HG02642 (cell line): ENCODE data around the gene CFAP100.
A peak's percentile ranks its signal among the peaks of the same experiment; 100 is the strongest.

Experiments
- ATAC-seq: cut with Tn5 transposase; IDR thresholded peaks from one replicate; pipeline ENCODE4 v1.9.1; 2021; ENCODE audit warnings: mild to moderate bottlenecking; ENCODE audit not compliant: unreplicated experiment, poor library complexity

CFAP100 gene

GRCh38 chr3:126373682-126374601, 20.8 kb upstream of the CFAP100 start:
- ATAC-seq: no peak

- no peak for ATAC-seq
These were observed 18.8 kb upstream of the CFAP100 start for GRCh38 chr3:126375835-126376331.

GRCh38 chr3:126376444-126376843, 18.3 kb upstream of the CFAP100 start:
- ATAC-seq: no peak

GRCh38 chr3:126377211-126377610, 17.5 kb upstream of the CFAP100 start:
- no peak for ATAC-seq

- ATAC-seq: no peak
These were observed 16.4 kb upstream of the CFAP100 start for GRCh38 chr3:126378341-126378751.

DNA sequence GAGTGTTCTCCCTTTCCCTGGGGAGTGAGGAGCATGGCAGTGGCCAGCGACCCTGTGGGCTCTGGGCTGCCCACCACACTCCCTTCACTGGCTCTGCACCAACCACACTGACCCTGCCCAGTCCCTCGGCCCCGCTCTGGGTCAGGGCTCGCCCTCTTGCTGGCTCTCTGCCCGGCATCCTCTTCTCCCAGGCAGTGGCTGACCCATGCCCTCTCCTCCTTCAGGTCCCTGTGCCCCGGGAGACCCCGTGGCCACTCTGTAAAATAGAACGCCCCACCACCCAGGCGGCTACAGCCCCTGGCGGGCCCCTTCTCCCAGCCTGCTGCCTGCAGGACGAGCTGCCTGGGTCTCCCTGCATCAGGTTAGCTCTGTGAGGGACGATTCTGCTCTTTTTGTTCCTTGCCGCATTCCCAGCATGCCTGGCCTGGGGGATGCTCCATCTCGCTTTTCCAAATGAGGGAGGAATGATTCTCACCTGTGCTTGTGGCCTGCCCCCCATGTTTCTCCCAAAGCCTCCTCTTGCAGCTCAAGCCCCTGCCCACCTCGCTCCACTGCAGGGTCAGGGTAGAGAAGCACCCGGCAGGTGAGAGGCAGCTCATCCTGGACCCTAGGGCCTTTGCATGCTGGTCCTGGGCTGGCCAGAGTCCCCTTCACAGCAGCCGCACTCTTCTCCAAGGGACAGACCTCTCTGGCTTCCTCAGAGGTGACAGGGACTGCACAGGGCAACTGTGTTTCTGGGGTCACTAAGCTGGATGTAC, 14.5 kb upstream of the CFAP100 start:
- no peak for ATAC-seq

GRCh38 chr3:126381966-126382365, 12.7 kb upstream of the CFAP100 start:
- no peak for ATAC-seq

- peak; percentile 77 for ATAC-seq
These were observed 5.5 kb upstream of the CFAP100 start for GRCh38 chr3:126389112-126389793.

- ATAC-seq: no peak
These were observed 4.9 kb upstream of the CFAP100 start for GRCh38 chr3:126389794-126390146.

DNA sequence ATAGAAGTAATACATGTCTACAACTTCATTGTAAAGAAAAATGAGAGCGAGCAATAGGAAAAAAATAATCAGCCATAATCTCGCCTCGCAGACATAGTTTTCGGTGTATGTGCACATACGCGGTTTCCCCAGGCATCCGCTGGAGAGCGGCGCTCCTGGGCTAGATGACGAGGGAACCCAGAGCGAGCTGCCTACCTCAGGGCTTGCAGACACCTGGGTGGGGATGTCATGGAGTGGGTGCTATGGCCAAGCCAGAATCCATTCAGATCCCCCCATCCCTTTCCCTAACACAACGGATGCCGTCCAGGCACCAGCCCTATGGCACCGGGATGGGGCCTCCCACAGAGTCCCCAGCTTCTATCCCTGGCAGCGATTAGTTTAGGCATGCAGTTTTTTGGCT, 4.5 kb upstream of the CFAP100 start:
- ATAC-seq: no peak

DNA sequence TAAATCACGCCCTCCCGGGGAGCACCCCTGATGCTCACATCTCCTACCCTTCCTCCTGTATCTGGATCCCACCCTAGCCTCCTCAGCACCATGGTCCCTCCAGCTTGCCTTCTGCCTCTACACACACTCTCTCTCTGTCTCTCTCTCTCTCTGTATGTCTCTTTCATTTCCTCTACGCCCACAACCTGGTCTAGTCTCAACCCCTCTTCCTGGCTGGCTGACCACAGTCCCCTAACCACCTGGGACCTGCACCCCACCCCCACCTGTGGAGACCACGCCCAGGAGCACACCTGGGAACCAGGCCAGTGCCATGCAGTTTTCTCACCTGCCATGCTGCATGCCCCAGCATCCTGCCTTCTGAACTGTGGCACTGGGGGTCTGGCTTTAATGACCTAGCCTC, 4.0 kb upstream of the CFAP100 start:
- ATAC-seq: no peak

GRCh38 chr3:126391631-126392030, 3.1 kb upstream of the CFAP100 start:
- no peak for ATAC-seq

GRCh38 chr3:126392246-126392645, 2.5 kb upstream of the CFAP100 start:
- ATAC-seq: no peak

DNA sequence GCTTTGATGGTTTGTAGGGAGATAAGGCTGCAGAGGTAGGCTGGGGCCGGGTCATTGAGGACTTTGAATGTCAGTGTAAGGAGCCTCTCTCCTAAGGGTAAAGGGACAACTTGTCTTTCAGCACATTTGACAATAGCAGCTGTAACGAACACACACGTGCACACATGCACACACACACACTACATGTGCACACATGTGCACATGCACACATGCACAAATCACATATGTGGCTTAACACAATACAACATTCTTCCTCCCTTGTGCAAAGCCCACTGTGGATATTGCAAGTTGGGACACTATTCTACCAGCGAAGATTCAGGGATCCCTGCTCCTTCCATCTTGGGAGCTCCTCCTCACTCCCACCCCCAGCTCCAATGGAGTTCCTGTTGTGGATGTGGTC, 1.1 kb upstream of the CFAP100 start:
- no peak for ATAC-seq

- no peak for ATAC-seq
These were observed 240 bp downstream of the CFAP100 start for GRCh38 chr3:126394977-126395321.

GRCh38 chr3:126395846-126396513, 1.3 kb downstream of the CFAP100 start:
- no peak for ATAC-seq

GRCh38 chr3:126396536-126396935, 1.8 kb downstream of the CFAP100 start:
- no peak for ATAC-seq

DNA sequence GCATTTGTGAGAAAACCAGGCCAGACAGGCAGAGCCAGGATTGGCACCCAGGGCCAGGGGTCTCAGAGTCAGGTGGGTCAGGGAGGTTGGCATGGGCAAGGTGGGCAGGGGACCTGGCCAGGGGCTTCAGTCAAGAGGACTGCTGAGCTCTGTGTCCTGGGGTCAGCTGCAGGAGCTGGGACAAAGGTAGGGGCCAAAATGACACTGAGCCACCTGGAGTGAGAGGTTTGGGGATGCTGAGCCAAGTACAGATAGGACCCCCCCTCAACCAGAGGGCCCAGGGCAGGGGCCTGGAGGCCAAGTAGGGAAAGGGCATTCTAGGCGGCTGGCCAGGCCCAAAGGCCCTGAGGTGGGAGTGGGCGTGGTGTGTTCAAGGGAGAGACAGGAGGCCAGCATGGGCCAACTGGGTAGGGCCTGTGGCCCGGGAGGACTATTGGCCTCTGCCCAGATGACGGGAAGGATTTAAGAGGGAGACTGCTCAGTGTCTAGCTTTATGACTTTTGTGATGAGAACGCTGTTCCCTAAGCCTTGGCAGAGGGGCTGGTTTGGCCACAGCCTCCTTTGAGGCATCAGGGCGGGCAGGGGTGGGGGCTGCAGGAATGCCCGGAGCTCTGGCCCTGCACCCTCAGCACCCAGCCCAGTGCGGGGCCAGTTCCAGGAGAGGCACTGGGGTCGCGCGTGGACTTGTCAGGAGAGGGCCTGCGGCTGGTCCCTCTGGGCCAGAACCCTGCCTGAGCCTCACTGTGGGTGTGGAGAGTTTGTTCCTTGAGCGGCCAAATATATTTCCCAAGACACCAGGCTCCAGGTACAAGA, 3.1 kb downstream of the CFAP100 start:
- ATAC-seq: no peak
